K562 (cell line): ENCODE data around the gene KLHL35. TPM values are rescaled to one million over a fixed set of nuclear protein-coding genes. Genes with fewer than 3 reads are reported as not detected.

Source experiments
- BRD9 ChIP-seq: fragments of 450-650 bp; IDR thresholded peaks from 2 replicates; pipeline ENCODE4 v1.6.1; 2018; ENCODE audit warnings: low read depth; ENCODE audit not compliant: partially characterized antibody
- CREM ChIP-seq: IDR thresholded peaks from 2 replicates; pipeline ENCODE4 v1.6.1; 2014; ENCODE audit warnings: antibody characterized with exemption, low read depth
- FOSL1 ChIP-seq: fragments of 200-800 bp; sonication (Bioruptor generic); conservative IDR thresholded peaks from 2 replicates; pipeline ENCODE4 v1.6.1; 2016; ENCODE audit warnings: missing genetic modification characterization, missing compliant biosample characterization
- FOXJ2 ChIP-seq: fragments of 200-800 bp; sonication (Bioruptor generic); IDR thresholded peaks from 2 replicates; pipeline ENCODE4 v1.6.1; 2016; ENCODE audit warnings: missing genetic modification characterization, missing compliant biosample characterization
- GABPB1 ChIP-seq: sonication (generic); formaldehyde crosslinking; IDR thresholded peaks from 2 replicates; pipeline ENCODE4 v1.8.0; 2022; ENCODE audit warnings: mild to moderate bottlenecking, missing genetic modification reagents
- HMG20A ChIP-seq: fragments of 450-650 bp; formaldehyde crosslinking; conservative IDR thresholded peaks from 2 replicates; pipeline ENCODE4 v1.4.0; 2020; ENCODE audit warnings: mild to moderate bottlenecking, mixed read lengths
- KLF1 ChIP-seq: fragments of 450-650 bp; IDR thresholded peaks from 2 replicates; pipeline ENCODE4 v1.6.1; 2016; ENCODE audit warnings: missing genetic modification characterization, missing compliant biosample characterization
- NBN ChIP-seq: fragments of 450-650 bp; IDR thresholded peaks from 2 replicates; pipeline ENCODE4 v1.6.1; 2016; ENCODE audit warnings: low read depth, mild to moderate bottlenecking
- NFE2L1 ChIP-seq: fragments of 450-650 bp; IDR thresholded peaks from 2 replicates; pipeline ENCODE4 v1.6.1; 2016; ENCODE audit warnings: missing genetic modification characterization, low read depth, mild to moderate bottlenecking, missing compliant biosample characterization, moderate library complexity, borderline replicate concordance
- POLR2A ChIP-seq: fragments of 450-650 bp; conservative IDR thresholded peaks from 2 replicates; pipeline ENCODE4 v1.6.1; 2016
- RB1 ChIP-seq: fragments of 450-650 bp; IDR thresholded peaks from 2 replicates; pipeline ENCODE4 v1.6.1; 2017; ENCODE audit warnings: low read depth, mild to moderate bottlenecking
- SAP30 ChIP-seq: fragments of 200-600 bp; sonication (generic); IDR thresholded peaks from 2 replicates; pipeline ENCODE4 v1.6.1; 2012; ENCODE audit warnings: borderline replicate concordance, low read depth, mild to moderate bottlenecking, moderate library complexity, low read length, control low read depth, inconsistent platforms; ENCODE audit not compliant: insufficient read depth, poor library complexity, severe bottlenecking
- SMAD4 ChIP-seq: fragments of 250-450 bp; sonication (Bioruptor Pico); conservative IDR thresholded peaks from 2 replicates; pipeline ENCODE4 v1.8.0; 2021; ENCODE audit warnings: inconsistent platforms, mild to moderate bottlenecking, moderate library complexity
- SPI1 ChIP-seq: IDR thresholded peaks from 2 replicates; pipeline ENCODE4 v1.6.1; 2011; ENCODE audit warnings: low read depth, low read length, control low read depth, borderline replicate concordance
- TAF9B ChIP-seq: fragments of 450-650 bp; IDR thresholded peaks from 2 replicates; pipeline ENCODE4 v1.6.1; 2018; ENCODE audit warnings: mild to moderate bottlenecking; ENCODE audit not compliant: partially characterized antibody
- ZBTB7A ChIP-seq: IDR thresholded peaks from 2 replicates; pipeline ENCODE4 v1.6.1; 2011; ENCODE audit warnings: low read depth, mild to moderate bottlenecking, low read length, moderate library complexity, borderline replicate concordance; ENCODE audit not compliant: control insufficient read depth
- ZC3H11A ChIP-seq: IDR thresholded peaks from 2 replicates; pipeline ENCODE4 v1.6.1; 2012; ENCODE audit warnings: low read depth, low read length, improper control_type of control experiment
- ZNF253 ChIP-seq: fragments of 250-450 bp; sonication (Bioruptor Pico); conservative IDR thresholded peaks from 2 replicates; pipeline ENCODE4 v1.6.1; 2021; ENCODE audit warnings: mild to moderate bottlenecking
- ZNF3 ChIP-seq: fragments of 250-450 bp; sonication (Bioruptor Pico); IDR thresholded peaks from 2 replicates; pipeline ENCODE4 v1.5.0; 2021; ENCODE audit warnings: mild to moderate bottlenecking, moderate library complexity
- ZNF561 ChIP-seq: fragments of 450-650 bp; formaldehyde crosslinking; conservative IDR thresholded peaks from 2 replicates; pipeline ENCODE4 v1.4.0; 2020; ENCODE audit warnings: mild to moderate bottlenecking, moderate library complexity
- polyA plus RNA-seq, 8 experiments: library from polyadenylated mRNA; depleted of rRNA in 4 of 8; stranded (reverse) in 5 of 8; unstranded in 3 of 8; fragments of >200 nt; fragmentation: Nextera tagmentation in 2 of 8; fragmentation: Illumina TruSeq in 1 of 8; extraction: Ambion mirVana in 2 of 8; extraction: Trizol in 1 of 8; gene quantifications; 2 replicates each; pipeline versions ENCODE4 v1.2.1 to v1.2.3, GENCODE V29; 2011 to 2014; ENCODE audit warnings: inconsistent platforms in 1 of 8, missing spikeins in 1 of 8
- total RNA-seq, 7 experiments: library from RNA; depleted of rRNA in 6 of 7; stranded (reverse); fragments of >200 nt in 6 of 7; fragmentation: Illumina TruSeq in 2 of 7; extraction: Trizol in 2 of 7; gene quantifications; 2 replicates each; pipeline versions ENCODE4 v1.2.1 to v1.2.3, GENCODE V29; 2011 to 2021; ENCODE audit warnings: low replicate concordance in 1 of 7
- TF ChIP-seq, protein P1 (sequence below): fragments of 450-650 bp; conservative IDR thresholded peaks from 2 replicates; pipeline ENCODE4 v1.6.1; 2016; ENCODE audit warnings: missing genetic modification characterization, low read depth, mild to moderate bottlenecking, missing compliant biosample characterization, moderate library complexity
- TF ChIP-seq, protein P2 (sequence below): fragments of 450-650 bp; formaldehyde crosslinking; IDR thresholded peaks from 2 replicates; pipeline ENCODE4 v1.4.0; 2020; ENCODE audit warnings: mild to moderate bottlenecking, mixed read lengths
- TF ChIP-seq, protein P3 (sequence below), 2 experiments: fragments of 450-650 bp in 1 of 2; IDR thresholded peaks; 2 replicates each; pipeline ENCODE4 v1.6.1; 2011 to 2017; ENCODE audit warnings: low read depth in 2 of 2, antibody characterized with exemption in 1 of 2, borderline replicate concordance in 1 of 2, low read length in 1 of 2, mild to moderate bottlenecking in 1 of 2, mixed read lengths in 1 of 2; ENCODE audit not compliant: control insufficient read depth in 1 of 2

KLHL35 gene
- total and polyA plus RNA-seq, 9 of the 15 experiments (the other 6 are each of a cell fraction or from before 2014, with no cell fraction given) = not detected

DNA sequence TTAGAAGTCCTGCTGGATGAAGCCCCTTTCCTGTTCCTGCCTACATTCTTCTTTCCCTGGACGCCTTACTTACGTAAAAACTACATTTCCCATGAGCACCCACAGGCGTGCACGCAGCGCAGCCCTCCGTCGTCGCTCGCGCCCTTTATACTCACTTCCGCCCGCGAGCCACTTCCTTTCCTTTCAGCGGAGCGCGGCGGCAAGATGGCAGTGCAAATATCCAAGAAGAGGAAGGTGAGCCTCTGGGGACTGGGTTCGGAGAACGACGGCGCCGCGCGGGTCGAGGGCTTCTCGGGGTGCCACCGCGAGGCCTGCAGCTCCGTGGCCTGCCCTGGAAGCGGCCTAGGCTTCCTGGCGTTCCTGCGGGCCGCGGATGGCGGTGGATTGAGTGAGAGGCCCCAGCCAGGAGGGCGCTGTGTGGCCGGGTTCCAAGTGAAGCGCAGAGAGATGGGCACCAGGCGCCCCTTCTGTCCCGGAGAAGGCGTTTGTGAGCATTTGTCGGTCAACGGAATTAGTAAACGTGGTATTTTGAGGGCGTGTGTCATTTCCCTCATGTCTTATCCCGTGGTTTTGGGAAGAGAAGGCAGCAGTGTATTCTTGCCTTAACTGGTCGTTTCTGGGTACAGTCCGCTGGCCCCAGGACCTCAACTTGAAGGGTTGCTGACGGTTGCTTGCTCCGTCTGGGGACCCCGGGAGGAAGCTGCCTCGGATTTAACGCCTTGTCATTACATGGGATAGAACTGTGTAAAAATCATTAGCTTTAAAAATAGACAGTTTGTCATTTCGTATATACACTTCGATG, 33.5 kb downstream of the KLHL35 start, which contains the start of gene RPS3 (continued):
- TF ChIP-seq SAP30 (peak; percentile 84), POLR2A (peak; percentile 99), ZNF561 (no peak), HMG20A (CRISPR knock-in tag) (no peak), NFE2L1 (tag) (no peak), GABPB1 (CRISPR knock-in tag) (peak; percentile 97), CREM (peak; percentile 99), ZNF253 (CRISPR knock-in tag) (no peak), FOXJ2 (tag) (no peak), NBN (peak; percentile 79), FOSL1 (tag) (peak; percentile 50; the same call in 1 of the 2 replicates), KLF1 (tag) (peak; percentile 66; the same call in 1 of the 2 replicates), ZBTB7A (peak; percentile 49; the same call in 1 of the 2 replicates), BRD9 (peak; percentile 99), SPI1 (peak; percentile 96), TAF9B (peak; percentile 100), ZC3H11A (no peak), RB1 (peak; percentile 88), ZNF3 (CRISPR knock-in tag) (no peak), SMAD4 (CRISPR knock-in tag) (peak; percentile 46; the same call in 1 of the 2 replicates)
- TF ChIP-seq, protein P1, sequence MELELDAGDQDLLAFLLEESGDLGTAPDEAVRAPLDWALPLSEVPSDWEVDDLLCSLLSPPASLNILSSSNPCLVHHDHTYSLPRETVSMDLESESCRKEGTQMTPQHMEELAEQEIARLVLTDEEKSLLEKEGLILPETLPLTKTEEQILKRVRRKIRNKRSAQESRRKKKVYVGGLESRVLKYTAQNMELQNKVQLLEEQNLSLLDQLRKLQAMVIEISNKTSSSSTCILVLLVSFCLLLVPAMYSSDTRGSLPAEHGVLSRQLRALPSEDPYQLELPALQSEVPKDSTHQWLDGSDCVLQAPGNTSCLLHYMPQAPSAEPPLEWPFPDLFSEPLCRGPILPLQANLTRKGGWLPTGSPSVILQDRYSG = no peak
- TF ChIP-seq, protein P2, sequence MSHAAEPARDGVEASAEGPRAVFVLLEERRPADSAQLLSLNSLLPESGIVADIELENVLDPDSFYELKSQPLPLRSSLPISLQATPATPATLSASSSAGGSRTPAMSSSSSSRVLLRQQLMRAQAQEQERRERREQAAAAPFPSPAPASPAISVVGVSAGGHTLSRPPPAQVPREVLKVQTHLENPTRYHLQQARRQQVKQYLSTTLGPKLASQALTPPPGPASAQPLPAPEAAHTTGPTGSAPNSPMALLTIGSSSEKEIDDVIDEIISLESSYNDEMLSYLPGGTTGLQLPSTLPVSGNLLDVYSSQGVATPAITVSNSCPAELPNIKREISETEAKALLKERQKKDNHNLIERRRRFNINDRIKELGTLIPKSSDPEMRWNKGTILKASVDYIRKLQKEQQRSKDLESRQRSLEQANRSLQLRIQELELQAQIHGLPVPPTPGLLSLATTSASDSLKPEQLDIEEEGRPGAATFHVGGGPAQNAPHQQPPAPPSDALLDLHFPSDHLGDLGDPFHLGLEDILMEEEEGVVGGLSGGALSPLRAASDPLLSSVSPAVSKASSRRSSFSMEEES = no peak
- TF ChIP-seq, protein P3, sequence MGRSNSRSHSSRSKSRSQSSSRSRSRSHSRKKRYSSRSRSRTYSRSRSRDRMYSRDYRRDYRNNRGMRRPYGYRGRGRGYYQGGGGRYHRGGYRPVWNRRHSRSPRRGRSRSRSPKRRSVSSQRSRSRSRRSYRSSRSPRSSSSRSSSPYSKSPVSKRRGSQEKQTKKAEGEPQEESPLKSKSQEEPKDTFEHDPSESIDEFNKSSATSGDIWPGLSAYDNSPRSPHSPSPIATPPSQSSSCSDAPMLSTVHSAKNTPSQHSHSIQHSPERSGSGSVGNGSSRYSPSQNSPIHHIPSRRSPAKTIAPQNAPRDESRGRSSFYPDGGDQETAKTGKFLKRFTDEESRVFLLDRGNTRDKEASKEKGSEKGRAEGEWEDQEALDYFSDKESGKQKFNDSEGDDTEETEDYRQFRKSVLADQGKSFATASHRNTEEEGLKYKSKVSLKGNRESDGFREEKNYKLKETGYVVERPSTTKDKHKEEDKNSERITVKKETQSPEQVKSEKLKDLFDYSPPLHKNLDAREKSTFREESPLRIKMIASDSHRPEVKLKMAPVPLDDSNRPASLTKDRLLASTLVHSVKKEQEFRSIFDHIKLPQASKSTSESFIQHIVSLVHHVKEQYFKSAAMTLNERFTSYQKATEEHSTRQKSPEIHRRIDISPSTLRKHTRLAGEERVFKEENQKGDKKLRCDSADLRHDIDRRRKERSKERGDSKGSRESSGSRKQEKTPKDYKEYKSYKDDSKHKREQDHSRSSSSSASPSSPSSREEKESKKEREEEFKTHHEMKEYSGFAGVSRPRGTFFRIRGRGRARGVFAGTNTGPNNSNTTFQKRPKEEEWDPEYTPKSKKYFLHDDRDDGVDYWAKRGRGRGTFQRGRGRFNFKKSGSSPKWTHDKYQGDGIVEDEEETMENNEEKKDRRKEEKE (IDR thresholded peaks at IDR 0.05; ENCODE audit: borderline replicate concordance in 1 of 2, control insufficient read depth in 1 of 2, low read depth in 2 of 2, low read length in 1 of 2) = no peak; a peak in 1 of 4 replicates
